Aorta (tissue), 5 donors: Measurements from ENCODE around the gene KDM2B. TPM values are rescaled to one million over a fixed set of nuclear protein-coding genes. Genes with fewer than 3 reads are reported as not detected.
A peak's percentile ranks its signal among the peaks of the same experiment; 100 is the strongest.

Experiments
- ATAC-seq: fragments of 200-7000 bp; cut with Tn5 transposase; one replicate; pipeline ENCODE4 v1.9.1; 2022; ENCODE audit warnings: moderate library complexity; ENCODE audit not compliant: low FRiP score
- DNase-seq, 2 donors: peaks; one replicate each; pipeline ENCODE4 v3.0.0-alpha.2; 2020
- H3K27ac ChIP-seq, 2 donors: one replicate each; pipeline ENCODE4 v1.5.1; 2013; ENCODE audit warnings: low read length in 2 of 2, mild to moderate bottlenecking in 2 of 2, moderate library complexity in 2 of 2, control low read depth in 1 of 2, inconsistent platforms in 1 of 2, low read depth in 1 of 2
- H3K27me3 ChIP-seq, 2 donors: one replicate each; pipeline ENCODE4 v1.6.1; 2013; ENCODE audit warnings: control low read depth in 1 of 2, low read length in 1 of 2, mild to moderate bottlenecking in 1 of 2, moderate library complexity in 1 of 2; ENCODE audit not compliant: insufficient read depth in 2 of 2, control insufficient read depth in 1 of 2
- H3K36me3 ChIP-seq, 2 donors: one replicate each; pipeline ENCODE4 v1.6.1; 2013; ENCODE audit warnings: control low read depth in 1 of 2, low read length in 1 of 2, mild to moderate bottlenecking in 1 of 2; ENCODE audit not compliant: insufficient read depth in 2 of 2, control insufficient read depth in 1 of 2
- H3K4me1 ChIP-seq, 2 donors: one replicate each; pipeline ENCODE4 v1.6.1; 2013; ENCODE audit warnings: low read length in 2 of 2, control low read depth in 1 of 2, mild to moderate bottlenecking in 1 of 2, moderate library complexity in 1 of 2; ENCODE audit not compliant: insufficient read depth in 2 of 2, control insufficient read depth in 1 of 2
- H3K4me3 ChIP-seq, 2 donors: one replicate each; pipeline ENCODE4 v1.5.1; 2013; ENCODE audit warnings: low read length in 2 of 2, control low read depth in 1 of 2, mild to moderate bottlenecking in 1 of 2
- H3K9me3 ChIP-seq: one replicate; pipeline ENCODE4 v1.6.1; 2013; ENCODE audit warnings: mild to moderate bottlenecking, low read length; ENCODE audit not compliant: control insufficient read depth
- WGBS, 2 donors: extraction: QIAGEN DNeasy Blood & Tissue Kit; methylation state at CpG; one replicate each; pipeline ENCODE4 v1.1.7; 2013; 5-methylcytosine and 5-hydroxymethylcytosine counted together
- intact Hi-C, 2 donors: fragments of 100-400 bp; cut with DNase I; formaldehyde crosslinking; loops; one replicate each; pipeline versions ENCODE4 v1.14.2 to v1.15.0; 2022
- polyA plus RNA-seq, 2 donors: library from polyadenylated mRNA; stranded (reverse); fragments of 200-250 nt; gene quantifications; one replicate each; pipeline ENCODE4 v1.2.3, GENCODE V29; 2013
- total RNA-seq, 2 donors: library from RNA; stranded (reverse); fragmentation: NEBNext Ultra II Directional; extraction: Animal tissue kit (Norgen Biotek cat#: 25700); gene quantifications; one replicate each; pipeline ENCODE4 v1.2.1, GENCODE V29; 2021
- donor health status: healthy with polysubstance abuse.
- donor health status: Bipolar disorder and iron deficiency.
- donor health status: DM: no; HTN: no; CAD: no.
- donor health status: DM: no; HTN: no; CAD: no.
- donor health status: DM: yes; HTN: yes; CAD: no.

The KDM2B gene
- total and polyA plus RNA-seq, 4 donors, result 8.0 to 28.0 (median 14.3) TPM

GRCh38 chr12:121614872-121615467 lies 34.1 kb upstream of the KDM2B start:
- Histone ChIP-seq H3K9me3 (no peaks in the 10 kb centered on the region), H3K27me3 (no peaks in the 10 kb centered on the region), H3K4me3 (no peak overlapping the region), H3K36me3 (no peaks in the 10 kb centered on the region), H3K27ac (no peak overlapping the region), H3K4me1 (no peaks in the 10 kb centered on the region)
- WGBS, 2 donors, result 86 to 87% methylated on average over 9 of the region's 9 CpGs
- ATAC-seq (no peak), DNase-seq (no peak)
- intact Hi-C loops, result no loop called here

- intact Hi-C loops, result no loop called here
These were observed 32.6 kb upstream of the KDM2B start for GRCh38 chr12:121613462-121613861.

GRCh38 chr12:121611306-121611705 lies 30.5 kb upstream of the KDM2B start:
- Histone ChIP-seq H3K27ac (no peak overlapping the region), H3K27me3 (no peaks in the 10 kb centered on the region), H3K4me3 (no peak overlapping the region), H3K9me3 (no peaks in the 10 kb centered on the region), H3K36me3 (no peaks in the 10 kb centered on the region), H3K4me1 (no peaks in the 10 kb centered on the region)
- ATAC-seq, result no peak
- intact Hi-C loops, result no loop called here
- DNase-seq, result no peak
- WGBS, 2 donors, result 83 to 88% methylated on average over 2 of the region's 2 CpGs

More at GRCh38 chr12:121613462-121613861, 32.6 kb upstream of the KDM2B start:
- Histone ChIP-seq H3K4me1 (no peaks in the 10 kb centered on the region), H3K9me3 (no peaks in the 10 kb centered on the region), H3K27me3 (no peaks in the 10 kb centered on the region), H3K27ac (no peak overlapping the region), H3K36me3 (no peaks in the 10 kb centered on the region), H3K4me3 (no peak overlapping the region)
- ATAC-seq (no peak), DNase-seq (no peak)
- WGBS, 2 donors, result 96 to 98% methylated on average over 7 of the region's 7 CpGs

GRCh38 chr12:121610239-121611149 lies 29.7 kb upstream of the KDM2B start:
- no peaks in the 10 kb centered on the region for H3K27me3 ChIP-seq
- peak overlapping the region; percentile 30 to 39 for H3K27ac ChIP-seq
- ATAC-seq (peak; percentile 66), DNase-seq (no peak)
- intact Hi-C loops, result no loop called here
- H3K4me3 ChIP-seq, result no peak overlapping the region
- no peaks in the 10 kb centered on the region for H3K4me1 ChIP-seq
- no peaks in the 10 kb centered on the region for H3K9me3 ChIP-seq
- WGBS, 2 donors, result 12% methylated on average over 11 of the region's 11 CpGs
- H3K36me3 ChIP-seq, result no peaks in the 10 kb centered on the region

- 93 to 94% methylated on average over 6 of the region's 6 CpGs for WGBS, 2 donors
- no peak for DNase-seq
- no peaks in the 10 kb centered on the region for H3K36me3 ChIP-seq
- no peaks in the 10 kb centered on the region for H3K9me3 ChIP-seq
- no peak overlapping the region for H3K27ac ChIP-seq
- no peak overlapping the region for H3K4me3 ChIP-seq
- intact Hi-C loops, result no loop called here
- H3K27me3 ChIP-seq, result no peaks in the 10 kb centered on the region
- H3K4me1 ChIP-seq, result no peaks in the 10 kb centered on the region
- no peak for ATAC-seq
These were observed 27.5 kb upstream of the KDM2B start for GRCh38 chr12:121608301-121608700.

- DNase-seq (no peak), ATAC-seq (no peak)
- Histone ChIP-seq H3K36me3 (no peaks in the 10 kb centered on the region), H3K27me3 (no peaks in the 10 kb centered on the region), H3K4me1 (no peaks in the 10 kb centered on the region), H3K4me3 (no peak overlapping the region), H3K9me3 (no peaks in the 10 kb centered on the region), H3K27ac (no peak overlapping the region)
- intact Hi-C loops, result no loop called here
- 98% methylated on average over 6 of the region's 6 CpGs for WGBS, 2 donors
These were observed 22.8 kb upstream of the KDM2B start for GRCh38 chr12:121603581-121603980.

- H3K36me3 ChIP-seq, result no peaks in the 10 kb centered on the region
- no peaks in the 10 kb centered on the region for H3K9me3 ChIP-seq
- H3K4me3 ChIP-seq, result no peak overlapping the region
- no peaks in the 10 kb centered on the region for H3K4me1 ChIP-seq
- intact Hi-C loops, result no loop called here
- 58 to 70% methylated on average over 6 of the region's 6 CpGs for WGBS, 2 donors
- no peak for DNase-seq
- H3K27ac ChIP-seq, result no peak overlapping the region
- no peaks in the 10 kb centered on the region for H3K27me3 ChIP-seq
- ATAC-seq, result no peak
These were observed 21.9 kb upstream of the KDM2B start for GRCh38 chr12:121602766-121603165.

GRCh38 chr12:121600702-121601336 lies 20.0 kb upstream of the KDM2B start:
- DNase-seq, result no peak
- Histone ChIP-seq H3K36me3 (no peaks in the 10 kb centered on the region), H3K9me3 (no peaks in the 10 kb centered on the region), H3K27ac (no peak overlapping the region), H3K4me1 (no peaks in the 10 kb centered on the region), H3K27me3 (no peaks in the 10 kb centered on the region), H3K4me3 (no peak overlapping the region)
- 86 to 88% methylated on average over 6 of the region's 6 CpGs for WGBS, 2 donors
- intact Hi-C loops, result no loop called here
- ATAC-seq, result no peak
